Measurements from ENCODE around the gene CNKSR1.

Gene CNKSR1

DNA sequence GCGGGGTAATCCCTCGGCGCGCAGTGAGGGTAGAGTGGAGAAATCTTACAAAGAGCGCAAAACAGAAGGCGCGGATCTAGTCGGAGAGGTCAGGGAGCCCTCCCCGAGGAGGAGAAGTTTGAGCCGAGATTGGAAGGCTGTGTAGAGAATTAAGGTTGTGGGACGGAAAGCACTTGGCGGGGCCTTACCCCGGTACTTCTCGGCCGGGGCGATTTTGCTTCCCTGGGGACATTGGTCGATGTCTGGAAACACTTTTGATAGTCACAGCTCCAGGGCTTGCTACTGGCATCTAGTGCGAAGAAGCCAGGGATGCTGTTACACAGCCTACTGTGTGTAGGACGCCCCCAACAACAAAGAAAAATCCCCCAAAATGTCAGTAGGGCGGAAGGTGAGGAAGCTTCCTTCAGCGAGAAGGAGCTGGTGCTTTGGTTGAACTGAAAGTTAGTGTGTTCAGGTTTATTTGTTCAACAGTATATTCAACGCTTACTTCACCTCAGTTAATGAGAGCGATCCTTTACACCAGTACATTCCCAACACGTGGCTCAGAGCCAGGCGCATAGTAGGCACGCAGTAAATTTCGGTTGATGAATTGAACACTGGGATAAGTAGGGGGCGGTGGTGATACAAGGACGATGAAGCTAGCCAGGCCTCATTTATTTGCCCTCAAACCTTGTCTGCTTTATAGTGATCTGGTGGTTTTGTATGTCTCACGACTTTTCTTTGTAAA lies 57.5 kb downstream of the CNKSR1 start:
- DNase-seq: no peak

DNA sequence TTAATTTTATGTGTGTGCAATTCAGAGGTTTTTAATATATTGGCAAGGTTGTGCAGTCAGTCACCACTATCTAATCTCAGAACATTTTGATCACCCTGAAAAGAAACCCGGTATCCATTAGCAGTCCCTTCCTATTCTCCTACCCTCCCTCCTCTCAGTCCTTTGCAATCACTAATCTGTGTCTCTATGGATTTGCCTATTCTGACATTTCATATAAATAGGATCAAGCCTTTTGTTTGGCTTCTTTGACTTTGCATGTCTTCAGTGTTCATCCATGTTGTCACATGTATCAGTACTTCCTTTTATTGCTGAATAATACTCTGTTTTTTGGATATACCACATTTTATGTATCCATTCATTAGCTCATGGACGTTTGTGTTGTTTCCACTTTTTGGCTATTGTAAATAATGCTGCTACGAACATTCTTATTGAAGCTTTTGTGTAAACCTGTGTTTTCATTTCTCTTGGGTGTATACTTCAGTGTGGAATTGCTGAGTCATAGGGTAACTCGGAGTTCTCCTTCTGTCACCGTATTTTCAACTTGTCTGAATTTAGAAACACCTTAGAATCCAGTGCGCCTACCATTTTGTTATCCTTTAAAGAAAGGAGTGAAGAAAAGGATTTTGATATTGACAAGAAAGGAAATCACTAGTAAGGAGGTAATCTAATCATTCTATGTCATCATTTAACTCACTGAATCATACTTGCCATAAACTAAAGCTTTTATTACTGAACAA lies 60.1 kb downstream of the CNKSR1 start:
- no peak for DNase-seq

All from CD4-positive, alpha-beta T cell treated with Interferon gamma for 1 hour (primary cell).